GM23248 (cell line): Measurements from ENCODE around the gene ELOVL7.

ENCODE experiments used
- EZH2 ChIP-seq: fragments of 200-600 bp; sonication (generic); IDR thresholded peaks from 2 replicates; pipeline ENCODE4 v1.6.1; 2018; ENCODE audit warnings: antibody characterized with exemption, mild to moderate bottlenecking; ENCODE audit not compliant: insufficient read depth, poor library complexity, severe bottlenecking
- EZH2phosphoT487 ChIP-seq: fragments of 200-600 bp; sonication (generic); IDR thresholded peaks from 2 replicates; pipeline ENCODE4 v1.6.1; 2018; ENCODE audit warnings: antibody characterized with exemption, moderate library complexity, mild to moderate bottlenecking, low read depth; ENCODE audit not compliant: insufficient read depth

GRCh38 chr5:60891667-60892066, 47.6 kb upstream of the ELOVL7 start:
- TF ChIP-seq EZH2phosphoT487: no peak
- no peak for TF ChIP-seq EZH2
